Measurements from ENCODE around the gene BPTF.
"Not testable (repeated sequence)": the region's sequence is repeated elsewhere in the genome, so short reads cannot be mapped to it uniquely, and the experiment has no call there.

Gene BPTF

DNA sequence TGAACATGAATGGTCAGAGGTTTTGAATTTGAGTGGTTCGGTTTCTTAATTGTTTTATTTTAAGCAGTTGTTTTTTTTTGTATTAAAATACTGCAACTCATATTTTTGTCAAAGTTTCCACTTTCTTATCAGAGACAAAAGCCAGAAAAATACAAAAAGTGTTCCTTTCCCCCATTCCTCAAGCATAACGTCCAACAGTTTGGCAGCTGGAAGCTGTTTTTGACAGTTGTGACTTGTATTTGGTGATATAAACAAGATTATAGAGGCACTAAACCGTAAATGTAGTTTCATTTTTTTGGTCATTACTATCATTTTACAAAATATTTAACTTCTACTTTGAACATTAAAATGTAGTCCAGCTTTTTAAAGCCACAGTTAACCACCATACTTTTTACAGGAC is 135.0 kb downstream of the BPTF start:
- H3K9me3 ChIP-seq (ENCODE audit: control insufficient read depth in 1 of 2, low read length in 2 of 2); H3K27me3 ChIP-seq (ENCODE audit: control insufficient read depth in 1 of 2, insufficient read depth in 2 of 2, low read length in 2 of 2); H3K9ac ChIP-seq (ENCODE audit: low read depth in 1 of 2, low read length in 2 of 2); H3K27ac ChIP-seq (ENCODE audit: low read depth, low read length); H3K4me1 ChIP-seq (ENCODE audit: control insufficient read depth in 1 of 2, insufficient read depth in 2 of 2, low read length in 2 of 2); H3K4me3 ChIP-seq (ENCODE audit: low read depth in 1 of 2, low read length in 2 of 2): not testable (repeated sequence)
- peaks cover 7 to 20% of the 10 kb centered on the region in 2 donors for H3K36me3 ChIP-seq (ENCODE audit: control insufficient read depth in 1 of 2, insufficient read depth in 2 of 2, low read length in 2 of 2)

DNA sequence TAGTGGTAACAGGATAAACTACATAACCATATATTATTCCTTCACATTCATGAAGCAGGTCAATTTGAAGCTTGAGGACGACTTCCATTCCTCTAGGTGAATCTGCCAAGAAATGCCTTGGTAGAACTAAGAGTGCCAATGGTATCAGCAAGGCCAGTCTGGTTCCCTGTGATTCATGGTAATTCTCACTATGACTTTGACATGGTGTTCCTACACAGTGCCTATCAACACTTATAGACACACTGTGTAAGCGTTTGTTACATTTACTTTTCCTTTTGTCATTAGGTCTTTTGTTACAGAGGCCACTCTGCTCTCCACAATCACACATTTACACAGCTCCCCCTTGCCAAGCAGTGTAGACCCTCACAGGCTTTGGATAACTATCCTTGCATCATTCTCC is 136.9 kb downstream of the BPTF start:
- not testable (repeated sequence) for H3K27ac ChIP-seq (ENCODE audit: low read depth, low read length); H3K27me3 ChIP-seq (ENCODE audit: control insufficient read depth in 1 of 2, insufficient read depth in 2 of 2, low read length in 2 of 2); H3K4me3 ChIP-seq (ENCODE audit: low read depth in 1 of 2, low read length in 2 of 2); H3K9ac ChIP-seq (ENCODE audit: low read depth in 1 of 2, low read length in 2 of 2); H3K4me1 ChIP-seq (ENCODE audit: control insufficient read depth in 1 of 2, insufficient read depth in 2 of 2, low read length in 2 of 2); H3K9me3 ChIP-seq (ENCODE audit: control insufficient read depth in 1 of 2, low read length in 2 of 2)
- H3K36me3 ChIP-seq (ENCODE audit: control insufficient read depth in 1 of 2, insufficient read depth in 2 of 2, low read length in 2 of 2) = peaks cover 14 to 33% of the 10 kb centered on the region in 2 donors

DNA sequence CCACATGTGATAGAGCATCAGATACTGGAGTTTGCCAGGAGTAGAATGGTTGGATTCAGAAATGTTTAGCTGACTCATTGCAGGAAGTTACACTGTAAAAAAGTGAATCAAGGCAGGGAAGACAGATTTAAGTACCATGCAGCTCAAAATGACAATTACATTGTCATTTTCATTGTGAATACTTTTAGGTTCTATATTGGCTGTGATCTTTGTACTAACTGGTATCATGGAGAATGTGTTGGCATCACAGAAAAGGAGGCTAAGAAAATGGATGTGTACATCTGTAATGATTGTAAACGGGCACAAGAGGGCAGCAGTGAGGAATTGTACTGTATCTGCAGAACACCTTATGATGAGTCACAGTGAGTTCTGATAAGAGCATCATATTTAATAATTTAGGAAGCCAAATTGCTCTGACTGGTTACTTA is 137.9 kb downstream of the BPTF start:
- H3K27me3 ChIP-seq (ENCODE audit: control insufficient read depth in 1 of 2, insufficient read depth in 2 of 2, low read length in 2 of 2); H3K9me3 ChIP-seq (ENCODE audit: control insufficient read depth in 1 of 2, low read length in 2 of 2); H3K4me1 ChIP-seq (ENCODE audit: control insufficient read depth in 1 of 2, insufficient read depth in 2 of 2, low read length in 2 of 2); H3K27ac ChIP-seq (ENCODE audit: low read depth, low read length); H3K9ac ChIP-seq (ENCODE audit: low read depth in 1 of 2, low read length in 2 of 2); H3K4me3 ChIP-seq (ENCODE audit: low read depth in 1 of 2, low read length in 2 of 2): not testable (repeated sequence)
- H3K36me3 ChIP-seq (ENCODE audit: control insufficient read depth in 1 of 2, insufficient read depth in 2 of 2, low read length in 2 of 2) = peaks cover 14 to 35% of the 10 kb centered on the region in 2 donors

DNA sequence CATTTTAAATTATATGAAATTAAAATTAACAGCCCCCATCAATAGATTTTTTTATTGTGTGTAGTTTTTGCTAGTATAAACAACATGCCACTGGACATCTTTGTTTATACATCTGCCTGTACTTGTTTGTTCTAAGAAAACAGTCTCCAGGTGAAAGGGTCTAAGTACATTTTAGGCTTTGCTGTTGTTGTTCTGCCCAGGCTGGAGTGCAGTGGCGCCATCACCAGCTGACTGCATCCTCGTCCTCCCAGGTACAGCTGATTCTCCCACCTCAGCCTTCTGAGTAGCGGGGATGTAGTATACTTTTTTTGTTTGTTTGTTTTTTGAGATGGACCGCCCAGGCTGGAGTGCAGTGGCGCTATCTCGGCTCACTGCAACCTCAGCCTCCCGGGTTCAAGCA is 145.5 kb downstream of the BPTF start:
- Histone ChIP-seq H3K36me3 (ENCODE audit: control insufficient read depth in 1 of 2, insufficient read depth in 2 of 2, low read length in 2 of 2) (peaks cover 17 to 52% of the 10 kb centered on the region in 2 donors), H3K9me3 (ENCODE audit: control insufficient read depth in 1 of 2, low read length in 2 of 2) (no peaks in the 10 kb centered on the region), H3K27ac (ENCODE audit: low read depth, low read length) (no peak overlapping the region), H3K4me1 (ENCODE audit: control insufficient read depth in 1 of 2, insufficient read depth in 2 of 2, low read length in 2 of 2) (no peaks in the 10 kb centered on the region), H3K9ac (ENCODE audit: low read depth in 1 of 2, low read length in 2 of 2) (no peak overlapping the region), H3K27me3 (ENCODE audit: control insufficient read depth in 1 of 2, insufficient read depth in 2 of 2, low read length in 2 of 2) (no peaks in the 10 kb centered on the region), H3K4me3 (ENCODE audit: low read depth in 1 of 2, low read length in 2 of 2) (no peak overlapping the region)

- no peak overlapping the region for H3K27ac ChIP-seq (ENCODE audit: low read depth, low read length)
- H3K36me3 ChIP-seq (ENCODE audit: control insufficient read depth in 1 of 2, insufficient read depth in 2 of 2, low read length in 2 of 2) = peaks cover 13 to 54% of the 10 kb centered on the region in 2 donors
Observed at GRCh38 chr17:67974185-67974584, 148.9 kb downstream of the BPTF start.

GRCh38 chr17:67974598-67975066 is 149.3 kb downstream of the BPTF start:
- no peaks in the 10 kb centered on the region for H3K9me3 ChIP-seq (ENCODE audit: control insufficient read depth in 1 of 2, low read length in 2 of 2)
- H3K4me3 ChIP-seq (ENCODE audit: low read depth in 1 of 2, low read length in 2 of 2) = no peak overlapping the region
- no peak overlapping the region for H3K9ac ChIP-seq (ENCODE audit: low read depth in 1 of 2, low read length in 2 of 2)
- H3K36me3 ChIP-seq (ENCODE audit: control insufficient read depth in 1 of 2, insufficient read depth in 2 of 2, low read length in 2 of 2) = peaks cover 13 to 55% of the 10 kb centered on the region in 2 donors
- H3K27me3 ChIP-seq (ENCODE audit: control insufficient read depth in 1 of 2, insufficient read depth in 2 of 2, low read length in 2 of 2) = no peaks in the 10 kb centered on the region
- no peak overlapping the region for H3K27ac ChIP-seq (ENCODE audit: low read depth, low read length)
- no peaks in the 10 kb centered on the region for H3K4me1 ChIP-seq (ENCODE audit: control insufficient read depth in 1 of 2, insufficient read depth in 2 of 2, low read length in 2 of 2)

More at GRCh38 chr17:67974185-67974584, 148.9 kb downstream of the BPTF start:
- Histone ChIP-seq H3K9ac (ENCODE audit: low read depth in 1 of 2, low read length in 2 of 2) (no peak overlapping the region), H3K4me1 (ENCODE audit: control insufficient read depth in 1 of 2, insufficient read depth in 2 of 2, low read length in 2 of 2) (no peaks in the 10 kb centered on the region), H3K27me3 (ENCODE audit: control insufficient read depth in 1 of 2, insufficient read depth in 2 of 2, low read length in 2 of 2) (no peaks in the 10 kb centered on the region), H3K9me3 (ENCODE audit: control insufficient read depth in 1 of 2, low read length in 2 of 2) (no peaks in the 10 kb centered on the region), H3K4me3 (ENCODE audit: low read depth in 1 of 2, low read length in 2 of 2) (no peak overlapping the region)

DNA sequence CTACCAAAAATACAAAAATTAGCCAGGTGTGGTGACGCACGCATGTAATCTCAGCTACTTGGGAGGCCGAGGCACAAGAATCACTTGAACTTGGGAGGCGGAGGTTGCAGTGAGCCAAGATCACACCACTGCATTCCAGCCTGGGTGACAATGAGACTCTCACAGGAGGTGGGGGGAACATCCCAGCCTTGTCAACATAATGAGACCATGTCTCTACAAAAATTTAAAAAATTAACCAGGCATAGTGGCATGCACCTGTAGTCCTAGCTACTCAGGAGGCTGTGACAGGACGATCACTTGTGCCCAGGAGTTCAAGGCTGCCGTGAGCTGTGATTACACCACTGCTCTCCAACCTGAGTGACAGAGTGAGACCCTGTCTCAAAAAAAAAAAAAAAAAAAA is 151.0 kb downstream of the BPTF start:
- not testable (repeated sequence) for H3K27me3 ChIP-seq (ENCODE audit: control insufficient read depth in 1 of 2, insufficient read depth in 2 of 2, low read length in 2 of 2); H3K4me3 ChIP-seq (ENCODE audit: low read depth in 1 of 2, low read length in 2 of 2); H3K27ac ChIP-seq (ENCODE audit: low read depth, low read length); H3K9me3 ChIP-seq (ENCODE audit: control insufficient read depth in 1 of 2, low read length in 2 of 2); H3K9ac ChIP-seq (ENCODE audit: low read depth in 1 of 2, low read length in 2 of 2); H3K4me1 ChIP-seq (ENCODE audit: control insufficient read depth in 1 of 2, insufficient read depth in 2 of 2, low read length in 2 of 2)
- H3K36me3 ChIP-seq (ENCODE audit: control insufficient read depth in 1 of 2, insufficient read depth in 2 of 2, low read length in 2 of 2) = peaks cover 13 to 58% of the 10 kb centered on the region in 2 donors

DNA sequence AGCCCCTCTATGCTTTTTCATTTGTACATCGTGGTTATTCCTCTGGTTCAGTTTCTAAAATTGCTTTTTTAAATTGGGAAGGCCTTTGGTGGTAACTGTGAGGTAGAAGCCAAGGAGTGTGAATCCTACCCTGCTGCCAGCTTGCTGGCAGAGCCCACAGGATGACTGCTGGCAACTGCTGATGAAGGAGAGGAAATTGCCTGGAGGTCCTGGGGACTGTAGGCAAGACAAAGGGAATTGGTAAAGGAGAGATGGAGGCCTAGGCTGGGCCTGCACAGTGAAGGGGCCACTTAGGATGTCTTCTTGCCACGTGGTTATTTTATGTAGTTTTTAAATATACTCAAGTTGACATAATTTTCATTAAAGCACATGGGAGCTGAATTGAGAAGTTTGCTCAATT is 155.2 kb downstream of the BPTF start:
- H3K27ac ChIP-seq (ENCODE audit: low read depth, low read length) = no peak overlapping the region
- no peak overlapping the region for H3K4me3 ChIP-seq (ENCODE audit: low read depth in 1 of 2, low read length in 2 of 2)
- H3K9ac ChIP-seq (ENCODE audit: low read depth in 1 of 2, low read length in 2 of 2) = no peak overlapping the region
- peaks cover 11 to 29% of the 10 kb centered on the region in 2 donors for H3K36me3 ChIP-seq (ENCODE audit: control insufficient read depth in 1 of 2, insufficient read depth in 2 of 2, low read length in 2 of 2)
- H3K9me3 ChIP-seq (ENCODE audit: control insufficient read depth in 1 of 2, low read length in 2 of 2) = no peaks in the 10 kb centered on the region
- H3K4me1 ChIP-seq (ENCODE audit: control insufficient read depth in 1 of 2, insufficient read depth in 2 of 2, low read length in 2 of 2) = no peaks in the 10 kb centered on the region
- no peaks in the 10 kb centered on the region for H3K27me3 ChIP-seq (ENCODE audit: control insufficient read depth in 1 of 2, insufficient read depth in 2 of 2, low read length in 2 of 2)

DNA sequence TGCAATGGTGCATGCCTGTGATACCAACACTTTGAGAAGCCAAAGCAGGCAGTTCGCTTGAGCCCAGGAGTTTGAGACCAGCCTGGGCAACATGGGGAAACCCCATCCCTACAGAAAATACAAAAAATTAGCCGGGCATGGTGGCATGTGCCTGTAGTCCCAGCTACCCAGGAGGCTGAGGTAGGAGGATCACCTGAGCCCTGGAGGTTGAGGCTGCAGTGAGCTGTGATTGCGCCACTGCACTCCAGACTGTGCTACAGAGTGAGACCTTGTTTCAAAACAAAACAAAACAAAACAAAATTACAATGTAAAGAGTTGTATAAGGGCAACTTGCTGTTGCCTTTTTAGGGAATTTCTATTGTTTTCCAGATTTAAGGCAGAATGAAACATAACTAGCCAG is 155.6 kb downstream of the BPTF start:
- H3K4me3 ChIP-seq (ENCODE audit: low read depth in 1 of 2, low read length in 2 of 2); H3K4me1 ChIP-seq (ENCODE audit: control insufficient read depth in 1 of 2, insufficient read depth in 2 of 2, low read length in 2 of 2); H3K9me3 ChIP-seq (ENCODE audit: control insufficient read depth in 1 of 2, low read length in 2 of 2); H3K27me3 ChIP-seq (ENCODE audit: control insufficient read depth in 1 of 2, insufficient read depth in 2 of 2, low read length in 2 of 2); H3K27ac ChIP-seq (ENCODE audit: low read depth, low read length); H3K9ac ChIP-seq (ENCODE audit: low read depth in 1 of 2, low read length in 2 of 2): not testable (repeated sequence)
- H3K36me3 ChIP-seq (ENCODE audit: control insufficient read depth in 1 of 2, insufficient read depth in 2 of 2, low read length in 2 of 2) = peaks cover 8 to 24% of the 10 kb centered on the region in 2 donors

- no peaks in the 10 kb centered on the region for H3K9me3 ChIP-seq (ENCODE audit: control insufficient read depth in 1 of 2, low read length in 2 of 2)
- H3K27me3 ChIP-seq (ENCODE audit: control insufficient read depth in 1 of 2, insufficient read depth in 2 of 2, low read length in 2 of 2) = no peaks in the 10 kb centered on the region
- H3K4me3 ChIP-seq (ENCODE audit: low read depth in 1 of 2, low read length in 2 of 2) = no peak overlapping the region
- H3K9ac ChIP-seq (ENCODE audit: low read depth in 1 of 2, low read length in 2 of 2) = no peak overlapping the region
- H3K4me1 ChIP-seq (ENCODE audit: control insufficient read depth in 1 of 2, insufficient read depth in 2 of 2, low read length in 2 of 2) = no peaks in the 10 kb centered on the region
- H3K36me3 ChIP-seq (ENCODE audit: control insufficient read depth in 1 of 2, insufficient read depth in 2 of 2, low read length in 2 of 2) = peaks cover 8 to 18% of the 10 kb centered on the region in 2 donors
- no peak overlapping the region for H3K27ac ChIP-seq (ENCODE audit: low read depth, low read length)
Observed at GRCh38 chr17:67982034-67982640, 156.8 kb downstream of the BPTF start.
